HepG2 (cell line): ENCODE results near the gene ZNF585A. TPM values are rescaled to one million over a fixed set of nuclear protein-coding genes. Genes with fewer than 3 reads are reported as not detected.

ENCODE experiments used
- GTF3A ChIP-seq: sonication (generic); formaldehyde crosslinking; conservative IDR thresholded peaks from 2 replicates; pipeline ENCODE4 v1.4.0; 2020; ENCODE audit warnings: mild to moderate bottlenecking, missing genetic modification reagents
- HDAC2 ChIP-seq: sonication (generic); formaldehyde crosslinking; IDR thresholded peaks from 2 replicates; pipeline ENCODE4 v1.4.0; 2020; ENCODE audit warnings: missing genetic modification reagents
- SIN3A ChIP-seq: IDR thresholded peaks from 2 replicates; pipeline ENCODE4 v1.6.1; 2011; ENCODE audit warnings: low read depth, mild to moderate bottlenecking, control low read depth, low read length, borderline replicate concordance
- STAT6 ChIP-seq: sonication (generic); formaldehyde crosslinking; IDR thresholded peaks from 2 replicates; pipeline ENCODE4 v1.4.0; 2020; ENCODE audit warnings: missing genetic modification reagents, mild to moderate bottlenecking, borderline replicate concordance
- ZNF687 ChIP-seq: sonication (generic); formaldehyde crosslinking; IDR thresholded peaks from 2 replicates; pipeline ENCODE4 v1.5.1; 2020; ENCODE audit warnings: mild to moderate bottlenecking, missing genetic modification reagents, moderate library complexity
- polyA plus RNA-seq, 8 experiments: library from polyadenylated mRNA; depleted of rRNA in 3 of 8; stranded (reverse) in 7 of 8; unstranded in 1 of 8; fragments of >200 nt; fragmentation: Illumina TruSeq in 4 of 8; extraction: Trizol in 4 of 8; gene quantifications; 2 replicates each; pipeline versions ENCODE4 v1.2.1 to v1.2.3, GENCODE V29; 2011 to 2016; ENCODE audit warnings: low read depth in 4 of 8, missing spikeins in 1 of 8, mixed read lengths in 1 of 8; ENCODE audit not compliant: insufficient read depth in 1 of 8
- total RNA-seq, 5 experiments: library from RNA; depleted of rRNA; stranded (reverse); fragments of >200 nt; fragmentation: Illumina TruSeq; extraction: Trizol; gene quantifications; 2 replicates each; pipeline ENCODE4 v1.2.3, GENCODE V29; 2016; ENCODE audit warnings: low read depth in 1 of 5
- TF ChIP-seq, protein P1 (sequence below): sonication (generic); formaldehyde crosslinking; IDR thresholded peaks from 2 replicates; pipeline ENCODE4 v1.5.0; 2020; ENCODE audit warnings: missing genetic modification reagents, mild to moderate bottlenecking, borderline replicate concordance
- TF ChIP-seq, protein P2 (sequence below): IDR thresholded peaks from 2 replicates; pipeline ENCODE4 v1.4.0; 2020; ENCODE audit warnings: mild to moderate bottlenecking, missing genetic modification reagents
- TF ChIP-seq, protein P3 (sequence below): sonication (generic); formaldehyde crosslinking; IDR thresholded peaks from 2 replicates; pipeline ENCODE4 v1.4.0; 2020; ENCODE audit warnings: missing genetic modification reagents

ZNF585A gene
- total and polyA plus RNA-seq, 2 of the 13 experiments (the other 11 are each of a cell fraction or from before 2014, with no cell fraction given), result 7.1 to 8.5 TPM

DNA sequence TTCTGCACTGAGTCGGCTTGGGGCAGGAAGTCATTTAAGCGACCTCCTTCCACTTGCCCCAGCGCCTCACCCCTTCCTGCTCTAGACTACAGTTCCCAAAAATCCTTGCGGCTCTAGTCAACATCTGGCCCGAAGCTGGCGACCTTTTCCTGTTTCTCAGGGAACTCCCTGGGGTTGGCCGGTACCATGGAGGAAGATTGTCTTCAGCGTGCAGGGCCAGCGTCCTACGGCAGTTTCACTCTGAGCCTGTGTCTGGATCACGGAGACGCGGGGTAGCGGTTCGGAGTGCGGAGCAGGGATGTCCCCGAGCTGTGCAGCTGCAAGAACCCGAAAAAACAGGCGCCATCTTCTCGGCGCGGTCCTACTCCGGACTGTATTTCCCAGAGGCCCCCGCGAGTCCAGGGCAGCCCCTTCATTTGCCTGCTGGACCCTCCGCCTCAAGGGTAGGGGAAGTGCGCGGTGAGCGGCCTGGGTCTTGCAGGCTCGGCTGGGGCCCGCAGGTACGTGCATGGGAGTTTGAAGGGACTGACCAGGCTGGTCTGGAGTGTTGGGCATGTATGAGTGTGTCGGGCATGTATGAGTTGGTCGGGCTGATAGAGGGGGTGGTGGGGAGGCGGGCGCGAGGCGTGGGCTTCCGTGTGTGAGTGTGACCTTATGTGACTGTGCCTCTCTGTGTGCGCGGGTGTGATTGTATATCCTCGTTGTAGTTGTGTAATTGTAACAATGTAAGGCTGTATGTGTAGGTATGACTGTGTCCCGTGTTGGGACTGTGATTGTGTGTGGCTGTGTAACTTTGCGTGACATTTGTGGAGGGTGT, 45.5 kb upstream of the ZNF585A start, which contains the start of gene ZNF383 (continued):
- TF ChIP-seq ZNF687 (peak; percentile 85), GTF3A (CRISPR knock-in tag) (no peak), SIN3A (peak; percentile 70; the same call in 1 of the 2 replicates), STAT6 (peak; percentile 94; the same call in 1 of the 2 replicates), HDAC2 (CRISPR knock-in tag) (0 out of 2 replicates have a peak, but pooled peaks have one; percentile 49)
- TF ChIP-seq, protein P1, sequence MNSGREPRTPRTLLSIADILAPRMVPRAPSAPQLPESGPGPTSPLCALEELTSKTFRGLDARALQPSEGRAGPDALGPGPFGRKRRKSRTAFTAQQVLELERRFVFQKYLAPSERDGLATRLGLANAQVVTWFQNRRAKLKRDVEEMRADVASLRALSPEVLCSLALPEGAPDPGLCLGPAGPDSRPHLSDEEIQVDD, result no peak
- TF ChIP-seq, protein P2, sequence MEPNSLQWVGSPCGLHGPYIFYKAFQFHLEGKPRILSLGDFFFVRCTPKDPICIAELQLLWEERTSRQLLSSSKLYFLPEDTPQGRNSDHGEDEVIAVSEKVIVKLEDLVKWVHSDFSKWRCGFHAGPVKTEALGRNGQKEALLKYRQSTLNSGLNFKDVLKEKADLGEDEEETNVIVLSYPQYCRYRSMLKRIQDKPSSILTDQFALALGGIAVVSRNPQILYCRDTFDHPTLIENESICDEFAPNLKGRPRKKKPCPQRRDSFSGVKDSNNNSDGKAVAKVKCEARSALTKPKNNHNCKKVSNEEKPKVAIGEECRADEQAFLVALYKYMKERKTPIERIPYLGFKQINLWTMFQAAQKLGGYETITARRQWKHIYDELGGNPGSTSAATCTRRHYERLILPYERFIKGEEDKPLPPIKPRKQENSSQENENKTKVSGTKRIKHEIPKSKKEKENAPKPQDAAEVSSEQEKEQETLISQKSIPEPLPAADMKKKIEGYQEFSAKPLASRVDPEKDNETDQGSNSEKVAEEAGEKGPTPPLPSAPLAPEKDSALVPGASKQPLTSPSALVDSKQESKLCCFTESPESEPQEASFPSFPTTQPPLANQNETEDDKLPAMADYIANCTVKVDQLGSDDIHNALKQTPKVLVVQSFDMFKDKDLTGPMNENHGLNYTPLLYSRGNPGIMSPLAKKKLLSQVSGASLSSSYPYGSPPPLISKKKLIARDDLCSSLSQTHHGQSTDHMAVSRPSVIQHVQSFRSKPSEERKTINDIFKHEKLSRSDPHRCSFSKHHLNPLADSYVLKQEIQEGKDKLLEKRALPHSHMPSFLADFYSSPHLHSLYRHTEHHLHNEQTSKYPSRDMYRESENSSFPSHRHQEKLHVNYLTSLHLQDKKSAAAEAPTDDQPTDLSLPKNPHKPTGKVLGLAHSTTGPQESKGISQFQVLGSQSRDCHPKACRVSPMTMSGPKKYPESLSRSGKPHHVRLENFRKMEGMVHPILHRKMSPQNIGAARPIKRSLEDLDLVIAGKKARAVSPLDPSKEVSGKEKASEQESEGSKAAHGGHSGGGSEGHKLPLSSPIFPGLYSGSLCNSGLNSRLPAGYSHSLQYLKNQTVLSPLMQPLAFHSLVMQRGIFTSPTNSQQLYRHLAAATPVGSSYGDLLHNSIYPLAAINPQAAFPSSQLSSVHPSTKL (CRISPR knock-in tag), result no peak
- TF ChIP-seq, protein P3, sequence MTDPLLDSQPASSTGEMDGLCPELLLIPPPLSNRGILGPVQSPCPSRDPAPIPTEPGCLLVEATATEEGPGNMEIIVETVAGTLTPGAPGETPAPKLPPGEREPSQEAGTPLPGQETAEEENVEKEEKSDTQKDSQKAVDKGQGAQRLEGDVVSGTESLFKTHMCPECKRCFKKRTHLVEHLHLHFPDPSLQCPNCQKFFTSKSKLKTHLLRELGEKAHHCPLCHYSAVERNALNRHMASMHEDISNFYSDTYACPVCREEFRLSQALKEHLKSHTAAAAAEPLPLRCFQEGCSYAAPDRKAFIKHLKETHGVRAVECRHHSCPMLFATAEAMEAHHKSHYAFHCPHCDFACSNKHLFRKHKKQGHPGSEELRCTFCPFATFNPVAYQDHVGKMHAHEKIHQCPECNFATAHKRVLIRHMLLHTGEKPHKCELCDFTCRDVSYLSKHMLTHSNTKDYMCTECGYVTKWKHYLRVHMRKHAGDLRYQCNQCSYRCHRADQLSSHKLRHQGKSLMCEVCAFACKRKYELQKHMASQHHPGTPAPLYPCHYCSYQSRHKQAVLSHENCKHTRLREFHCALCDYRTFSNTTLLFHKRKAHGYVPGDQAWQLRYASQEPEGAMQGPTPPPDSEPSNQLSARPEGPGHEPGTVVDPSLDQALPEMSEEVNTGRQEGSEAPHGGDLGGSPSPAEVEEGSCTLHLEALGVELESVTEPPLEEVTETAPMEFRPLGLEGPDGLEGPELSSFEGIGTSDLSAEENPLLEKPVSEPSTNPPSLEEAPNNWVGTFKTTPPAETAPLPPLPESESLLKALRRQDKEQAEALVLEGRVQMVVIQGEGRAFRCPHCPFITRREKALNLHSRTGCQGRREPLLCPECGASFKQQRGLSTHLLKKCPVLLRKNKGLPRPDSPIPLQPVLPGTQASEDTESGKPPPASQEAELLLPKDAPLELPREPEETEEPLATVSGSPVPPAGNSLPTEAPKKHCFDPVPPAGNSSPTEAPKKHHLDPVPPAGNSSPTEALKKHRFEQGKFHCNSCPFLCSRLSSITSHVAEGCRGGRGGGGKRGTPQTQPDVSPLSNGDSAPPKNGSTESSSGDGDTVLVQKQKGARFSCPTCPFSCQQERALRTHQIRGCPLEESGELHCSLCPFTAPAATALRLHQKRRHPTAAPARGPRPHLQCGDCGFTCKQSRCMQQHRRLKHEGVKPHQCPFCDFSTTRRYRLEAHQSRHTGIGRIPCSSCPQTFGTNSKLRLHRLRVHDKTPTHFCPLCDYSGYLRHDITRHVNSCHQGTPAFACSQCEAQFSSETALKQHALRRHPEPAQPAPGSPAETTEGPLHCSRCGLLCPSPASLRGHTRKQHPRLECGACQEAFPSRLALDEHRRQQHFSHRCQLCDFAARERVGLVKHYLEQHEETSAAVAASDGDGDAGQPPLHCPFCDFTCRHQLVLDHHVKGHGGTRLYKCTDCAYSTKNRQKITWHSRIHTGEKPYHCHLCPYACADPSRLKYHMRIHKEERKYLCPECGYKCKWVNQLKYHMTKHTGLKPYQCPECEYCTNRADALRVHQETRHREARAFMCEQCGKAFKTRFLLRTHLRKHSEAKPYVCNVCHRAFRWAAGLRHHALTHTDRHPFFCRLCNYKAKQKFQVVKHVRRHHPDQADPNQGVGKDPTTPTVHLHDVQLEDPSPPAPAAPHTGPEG (CRISPR knock-in tag), result no peak
